DMS153 treated with DMSO at 0.1 percent for 48 hours (cell line): ENCODE data around the gene SFTPD.
"Not testable (repeated sequence)": the region's sequence is repeated elsewhere in the genome, so short reads cannot be mapped to it uniquely, and the experiment has no call there.

Experiments
- DNase-seq: peaks from one replicate; lab custom pipeline; 2025; ENCODE audit not compliant: unreplicated experiment; lab: John Stamatoyannopoulos, UW

The SFTPD gene

GRCh38 chr10:79948976-79949722 is at the start of gene SFTPD:
Gene SFTPD, minus strand, starts transcription at chr10:79949105. Its CDS starts 2,446 bp downstream, at chr10:79946659.
- no peak for DNase-seq

- no peak for DNase-seq
Measured at GRCh38 chr10:79995979-79996634, 47.2 kb upstream of the SFTPD start.

GRCh38 chr10:79994556-79994955 is 45.7 kb upstream of the SFTPD start:
- DNase-seq = no peak

DNA sequence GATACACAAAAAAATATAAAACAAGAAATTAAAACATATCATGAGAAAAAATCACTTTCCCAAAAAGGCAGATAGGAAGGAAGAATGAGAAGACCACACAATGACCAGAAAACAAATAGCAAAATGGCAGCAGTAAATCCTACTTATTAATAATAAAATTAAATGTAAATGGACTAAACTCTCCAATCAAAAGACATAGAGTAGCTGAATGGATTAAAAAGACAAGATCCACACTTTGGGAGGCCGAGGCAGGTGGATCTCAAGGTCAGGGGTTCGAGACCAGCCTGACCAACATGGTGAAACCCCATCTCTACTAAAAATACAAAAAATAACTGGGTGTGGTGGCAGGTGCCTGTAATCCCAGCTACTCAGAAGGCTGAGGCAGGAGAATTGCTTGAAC is 39.3 kb upstream of the SFTPD start:
- DNase-seq = not testable (repeated sequence)

DNA sequence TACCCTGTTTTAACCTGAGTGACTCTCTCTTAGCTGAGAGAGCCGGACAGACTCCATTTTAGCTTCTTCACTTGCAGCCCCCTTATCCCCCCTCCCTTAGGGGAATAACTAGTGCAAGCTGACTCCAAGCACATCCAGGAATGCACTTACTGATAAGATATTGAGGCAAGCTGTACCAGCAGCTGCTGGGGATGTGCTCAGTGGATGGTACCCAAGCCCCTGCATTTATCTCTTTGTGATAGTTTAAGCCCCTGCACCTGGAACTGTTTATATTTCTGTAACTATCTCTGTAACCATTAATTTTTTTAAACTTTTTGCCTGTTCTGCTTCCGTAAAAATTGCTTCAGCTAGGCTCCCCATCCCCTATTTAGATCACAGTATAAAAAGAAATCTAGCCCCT is 37.8 kb upstream of the SFTPD start:
- not testable (repeated sequence) for DNase-seq

- DNase-seq = no peak
Measured at GRCh38 chr10:79985481-79986072, 36.7 kb upstream of the SFTPD start.

DNA sequence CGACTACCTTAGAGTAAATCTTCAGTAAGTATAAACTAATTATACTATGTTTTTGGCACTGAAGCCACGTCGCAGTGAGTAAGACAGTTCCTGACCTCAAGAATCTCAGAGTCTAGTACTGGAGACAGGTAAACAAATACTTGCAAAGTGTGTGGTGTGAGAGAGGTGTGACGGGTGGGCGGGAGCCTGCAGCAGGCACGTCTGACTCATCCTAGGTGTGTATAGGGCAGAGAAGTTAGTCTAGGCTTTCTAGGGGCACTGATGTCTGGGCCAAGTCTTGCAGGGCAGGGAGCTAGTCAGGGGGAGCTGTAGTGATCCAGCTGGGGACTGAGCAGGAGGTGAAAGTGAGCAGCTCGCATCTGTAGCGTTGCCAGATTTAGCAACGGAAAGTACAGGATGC is 35.9 kb upstream of the SFTPD start:
- DNase-seq = no peak

- DNase-seq = no peak
Measured at GRCh38 chr10:79983286-79983909, 34.5 kb upstream of the SFTPD start.

DNA sequence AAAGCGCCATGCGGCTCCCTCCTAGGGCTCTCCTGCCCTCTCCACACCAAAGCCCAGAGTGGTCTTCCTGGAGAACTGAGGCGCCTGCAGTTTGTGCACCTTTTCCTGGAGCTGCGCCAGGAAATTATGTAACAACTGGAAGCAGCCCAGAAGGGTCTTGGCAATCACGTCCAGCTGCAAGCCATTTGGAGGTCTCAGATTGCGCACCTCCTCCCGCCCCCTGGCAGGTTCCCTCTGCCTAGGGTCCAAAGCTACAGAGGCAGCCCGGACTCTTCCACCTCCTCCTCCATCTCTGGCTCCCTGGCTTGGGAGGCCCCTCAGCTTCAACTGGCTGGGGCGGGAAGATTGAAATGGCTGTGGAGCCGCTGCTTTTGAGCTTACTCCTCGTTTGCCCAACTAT is 34.0 kb upstream of the SFTPD start:
- no peak for DNase-seq

- DNase-seq = peak; percentile 26
Measured at GRCh38 chr10:79982362-79982800, 33.5 kb upstream of the SFTPD start.

GRCh38 chr10:79981450-79982361 is 32.8 kb upstream of the SFTPD start:
- DNase-seq = peak; percentile 68

- no peak for DNase-seq
Measured at GRCh38 chr10:79980711-79981110, 31.8 kb upstream of the SFTPD start.

DNA sequence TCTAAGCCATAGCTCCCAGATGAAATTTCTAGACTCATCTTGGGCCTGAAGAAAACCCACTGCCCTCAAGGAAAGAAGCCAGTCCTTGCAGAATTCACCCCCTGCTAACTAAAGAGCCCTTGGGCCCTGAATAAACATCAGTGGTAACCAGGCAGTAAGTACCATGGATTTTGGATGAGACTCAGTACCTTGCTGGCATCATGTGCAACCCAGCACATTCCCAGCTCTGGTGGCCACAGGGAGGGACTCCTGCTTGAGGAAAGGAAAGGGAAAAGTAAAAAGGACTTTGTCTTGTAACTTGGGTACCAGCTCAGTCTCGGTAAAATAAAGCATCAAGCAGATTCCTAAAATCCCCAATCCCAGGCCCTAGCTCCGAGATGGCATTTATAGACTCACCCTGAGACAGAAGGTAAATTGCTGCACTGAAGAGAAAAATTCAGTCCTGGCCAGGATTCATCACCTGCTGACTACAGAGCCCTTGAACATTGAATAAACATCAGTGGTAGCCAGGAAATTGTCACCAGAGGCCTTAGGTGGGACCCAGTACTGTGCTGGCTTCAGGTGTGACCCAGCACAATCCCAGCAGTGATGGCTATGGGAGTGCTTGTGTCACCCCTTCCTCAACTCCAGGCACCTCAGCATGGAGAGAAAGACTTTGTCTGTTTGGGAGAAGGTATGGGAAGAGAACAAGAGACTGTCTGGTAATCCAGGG is 31.2 kb upstream of the SFTPD start:
- no peak for DNase-seq

DNA sequence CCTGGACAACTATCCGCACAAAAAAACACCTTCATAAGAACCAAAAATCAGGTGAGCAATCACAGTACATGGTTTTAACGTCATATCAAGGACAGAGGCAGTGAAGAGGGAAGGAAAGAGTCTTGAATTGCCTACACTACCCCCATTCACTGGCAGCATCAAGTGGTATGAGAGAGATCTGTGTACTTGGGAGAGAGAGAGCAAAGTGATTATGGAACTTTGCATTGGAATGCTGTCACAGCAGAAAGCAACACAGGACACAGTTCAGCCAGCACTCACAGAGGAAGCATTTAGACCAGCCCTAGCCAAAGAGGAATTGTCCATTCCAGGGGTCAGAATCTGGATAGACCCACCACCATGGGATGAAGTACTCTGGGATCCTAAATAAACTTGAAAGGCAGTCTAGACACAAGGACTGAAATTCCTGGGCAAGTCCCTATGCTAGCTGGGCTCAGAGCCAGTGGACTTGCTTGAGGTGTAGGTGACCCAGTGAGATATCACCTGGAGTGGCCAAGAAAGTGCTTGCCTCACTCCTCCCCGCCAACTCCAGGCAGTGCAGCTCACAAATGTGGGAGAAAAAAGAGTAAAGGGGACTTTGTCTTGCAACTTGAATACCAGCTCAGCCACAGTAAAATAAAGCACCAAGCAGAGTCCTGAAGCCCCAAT is 30.5 kb upstream of the SFTPD start:
- DNase-seq = no peak

DNA sequence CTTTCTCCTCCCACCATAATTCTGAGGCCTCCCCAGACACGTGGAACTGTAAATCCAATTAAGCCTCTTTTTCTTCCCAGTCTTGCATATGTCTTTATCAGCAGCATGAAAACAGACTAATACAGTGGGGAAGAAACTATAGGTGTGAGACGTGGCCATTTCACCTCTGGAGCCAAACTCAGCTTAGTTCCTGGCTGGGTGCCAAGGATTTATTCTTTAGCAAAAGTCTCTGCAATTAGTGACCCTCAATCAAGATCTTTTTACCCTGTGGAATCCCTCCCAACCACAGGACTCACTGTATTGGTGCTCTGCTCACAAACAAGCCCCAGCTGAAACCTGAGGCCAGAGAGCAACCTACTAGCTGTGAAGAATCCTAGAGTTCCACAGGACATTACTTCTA is 28.1 kb upstream of the SFTPD start:
- no peak for DNase-seq

GRCh38 chr10:79970062-79970461 is 21.2 kb upstream of the SFTPD start:
- DNase-seq = no peak

DNA sequence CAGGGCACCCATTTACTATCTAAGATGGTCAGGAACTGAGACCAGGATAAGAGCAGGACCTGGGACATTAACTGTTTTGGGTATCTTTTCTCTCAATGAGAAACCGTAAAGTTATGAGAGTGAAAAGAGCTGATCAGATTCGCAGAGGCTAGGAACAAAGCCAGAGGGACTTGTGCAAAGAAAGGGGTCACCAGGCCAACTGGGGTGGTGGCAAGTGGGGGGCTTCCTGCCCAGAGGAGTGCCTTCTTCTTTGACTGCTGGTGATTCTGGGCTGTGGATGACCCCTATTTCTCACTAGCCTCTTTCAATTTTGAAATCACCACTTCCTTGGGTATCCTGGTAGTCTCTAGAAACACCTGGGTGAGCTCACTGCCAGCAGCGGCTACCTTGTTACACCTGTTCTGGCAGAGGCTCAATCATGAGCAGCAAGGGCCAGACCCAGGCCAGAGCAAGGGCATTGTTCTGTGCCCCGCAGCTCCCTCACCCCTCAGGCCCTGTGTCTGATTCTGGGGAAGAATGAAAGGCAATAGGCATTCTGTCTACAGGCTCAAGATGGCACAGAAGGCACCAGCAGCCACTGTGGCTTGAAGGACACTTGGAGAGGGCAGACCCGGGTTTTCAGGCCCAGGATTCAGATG is 999 bp downstream of the SFTPD start:
- DNase-seq = no peak

- DNase-seq = no peak
Measured at GRCh38 chr10:79947083-79947415, 1.9 kb downstream of the SFTPD start.
